PC-9 (cell line): ENCODE results near the gene RAB43.

Experiments
- EZH2 ChIP-seq: fragments of 200-600 bp; sonication (generic); IDR thresholded peaks from 2 replicates; pipeline ENCODE4 v1.8.0; 2017; ENCODE audit warnings: antibody characterized with exemption, low read depth
- TF ChIP-seq, protein P1 (sequence below): fragments of 200-600 bp; sonication (generic); conservative IDR thresholded peaks from 2 replicates; pipeline ENCODE4 v1.6.1; 2017; ENCODE audit warnings: mixed run types, antibody characterized with exemption, mild to moderate bottlenecking, moderate library complexity

DNA sequence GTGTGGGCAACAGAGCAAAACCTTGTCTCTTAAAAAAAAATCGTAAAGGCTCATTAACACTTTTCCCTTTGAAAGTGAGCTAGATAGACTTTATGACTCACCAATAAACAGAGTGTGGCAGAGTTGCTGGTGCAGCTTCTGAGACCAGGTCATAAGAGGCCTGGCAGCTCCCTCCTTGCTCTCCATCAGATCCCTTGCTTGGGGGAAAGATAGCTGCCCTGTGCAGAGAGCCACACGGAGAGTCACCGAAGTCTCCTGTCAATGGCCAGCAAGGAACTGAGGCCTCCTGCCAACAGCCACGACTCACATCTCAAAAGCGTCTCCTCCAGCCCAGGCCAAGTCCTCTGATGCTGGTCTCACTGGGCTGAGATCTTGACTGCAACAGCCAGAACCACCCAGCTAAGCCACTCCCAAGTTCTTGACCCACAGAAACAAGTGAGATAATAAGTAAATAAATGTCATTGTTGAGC lies 69.7 kb downstream of the RAB43 start:
- TF ChIP-seq EZH2: no peak
- TF ChIP-seq, protein P1, sequence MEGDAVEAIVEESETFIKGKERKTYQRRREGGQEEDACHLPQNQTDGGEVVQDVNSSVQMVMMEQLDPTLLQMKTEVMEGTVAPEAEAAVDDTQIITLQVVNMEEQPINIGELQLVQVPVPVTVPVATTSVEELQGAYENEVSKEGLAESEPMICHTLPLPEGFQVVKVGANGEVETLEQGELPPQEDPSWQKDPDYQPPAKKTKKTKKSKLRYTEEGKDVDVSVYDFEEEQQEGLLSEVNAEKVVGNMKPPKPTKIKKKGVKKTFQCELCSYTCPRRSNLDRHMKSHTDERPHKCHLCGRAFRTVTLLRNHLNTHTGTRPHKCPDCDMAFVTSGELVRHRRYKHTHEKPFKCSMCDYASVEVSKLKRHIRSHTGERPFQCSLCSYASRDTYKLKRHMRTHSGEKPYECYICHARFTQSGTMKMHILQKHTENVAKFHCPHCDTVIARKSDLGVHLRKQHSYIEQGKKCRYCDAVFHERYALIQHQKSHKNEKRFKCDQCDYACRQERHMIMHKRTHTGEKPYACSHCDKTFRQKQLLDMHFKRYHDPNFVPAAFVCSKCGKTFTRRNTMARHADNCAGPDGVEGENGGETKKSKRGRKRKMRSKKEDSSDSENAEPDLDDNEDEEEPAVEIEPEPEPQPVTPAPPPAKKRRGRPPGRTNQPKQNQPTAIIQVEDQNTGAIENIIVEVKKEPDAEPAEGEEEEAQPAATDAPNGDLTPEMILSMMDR: no peak
